ENCODE measurements around the gene RNASEH2B. TPM values are rescaled to one million over a fixed set of nuclear protein-coding genes. Genes with fewer than 3 reads are reported as not detected.

RNASEH2B gene
- total RNA-seq, 1 donor from 2014 or later, result 46.5 TPM

DNA sequence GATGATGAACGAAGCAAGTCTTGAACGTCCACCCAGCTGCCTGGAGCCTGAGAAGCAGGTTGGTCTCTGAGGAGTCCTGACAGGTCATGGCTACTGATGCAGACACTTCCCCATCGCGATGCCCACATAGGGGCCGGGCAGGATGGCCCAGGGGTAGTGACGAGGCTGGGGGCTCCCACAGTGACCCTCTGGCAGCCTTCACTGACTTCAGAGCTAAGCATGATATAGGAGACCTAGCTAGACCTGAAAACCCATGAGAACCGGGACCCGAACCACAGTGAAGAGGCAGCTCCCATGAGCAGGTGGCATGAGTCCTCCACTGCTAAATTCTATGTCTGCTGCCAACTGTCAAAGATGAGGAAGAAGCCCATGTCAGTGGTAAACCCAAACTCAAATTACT is 91.7 kb downstream of the RNASEH2B start:
- Histone ChIP-seq H3K27ac (no peak overlapping the region), H3K4me1 (peaks cover 5% of the 10 kb centered on the region), H3K36me3 (no peaks in the 10 kb centered on the region), H3K27me3 (no peaks in the 10 kb centered on the region), H3K9me3 (no peaks in the 10 kb centered on the region), H3K4me3 (no peak overlapping the region)
- DNase-seq (no peak), ATAC-seq (no peak)
- intact Hi-C loops (cut with DNase I), result no loop called here
- TF ChIP-seq, protein P1, sequence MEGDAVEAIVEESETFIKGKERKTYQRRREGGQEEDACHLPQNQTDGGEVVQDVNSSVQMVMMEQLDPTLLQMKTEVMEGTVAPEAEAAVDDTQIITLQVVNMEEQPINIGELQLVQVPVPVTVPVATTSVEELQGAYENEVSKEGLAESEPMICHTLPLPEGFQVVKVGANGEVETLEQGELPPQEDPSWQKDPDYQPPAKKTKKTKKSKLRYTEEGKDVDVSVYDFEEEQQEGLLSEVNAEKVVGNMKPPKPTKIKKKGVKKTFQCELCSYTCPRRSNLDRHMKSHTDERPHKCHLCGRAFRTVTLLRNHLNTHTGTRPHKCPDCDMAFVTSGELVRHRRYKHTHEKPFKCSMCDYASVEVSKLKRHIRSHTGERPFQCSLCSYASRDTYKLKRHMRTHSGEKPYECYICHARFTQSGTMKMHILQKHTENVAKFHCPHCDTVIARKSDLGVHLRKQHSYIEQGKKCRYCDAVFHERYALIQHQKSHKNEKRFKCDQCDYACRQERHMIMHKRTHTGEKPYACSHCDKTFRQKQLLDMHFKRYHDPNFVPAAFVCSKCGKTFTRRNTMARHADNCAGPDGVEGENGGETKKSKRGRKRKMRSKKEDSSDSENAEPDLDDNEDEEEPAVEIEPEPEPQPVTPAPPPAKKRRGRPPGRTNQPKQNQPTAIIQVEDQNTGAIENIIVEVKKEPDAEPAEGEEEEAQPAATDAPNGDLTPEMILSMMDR (IDR thresholded peaks at IDR 0.05), result no peak

DNA sequence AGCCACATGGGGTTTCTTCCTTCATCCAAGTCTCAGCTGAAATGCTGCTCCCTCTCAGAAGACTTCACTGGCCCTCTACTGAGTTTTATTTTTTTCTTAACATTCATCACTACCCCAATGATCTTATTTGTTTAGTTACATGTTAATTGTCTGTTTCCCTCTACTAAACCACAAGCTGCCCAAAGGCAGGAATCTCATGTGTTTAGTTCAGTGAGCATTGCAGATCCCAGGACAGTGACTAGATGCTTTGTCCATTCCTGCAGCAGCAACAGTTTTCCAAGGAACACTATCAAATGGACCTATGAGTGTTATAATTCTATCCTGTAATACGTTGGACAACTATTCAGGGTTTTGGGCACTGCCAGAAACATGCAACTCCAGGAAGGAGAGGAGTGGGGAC is 93.1 kb downstream of the RNASEH2B start:
- H3K4me3 ChIP-seq, result no peak overlapping the region
- no peaks in the 10 kb centered on the region for H3K36me3 ChIP-seq
- DNase-seq, result no peak
- no peaks in the 10 kb centered on the region for H3K27me3 ChIP-seq
- no peaks in the 10 kb centered on the region for H3K9me3 ChIP-seq
- intact Hi-C loops (cut with DNase I), result no loop called here
- H3K27ac ChIP-seq, result no peak overlapping the region
- TF ChIP-seq, protein P1 (IDR thresholded peaks at IDR 0.05), result no peak
- H3K4me1 ChIP-seq, result peaks cover 5% of the 10 kb centered on the region
- no peak for ATAC-seq

DNA sequence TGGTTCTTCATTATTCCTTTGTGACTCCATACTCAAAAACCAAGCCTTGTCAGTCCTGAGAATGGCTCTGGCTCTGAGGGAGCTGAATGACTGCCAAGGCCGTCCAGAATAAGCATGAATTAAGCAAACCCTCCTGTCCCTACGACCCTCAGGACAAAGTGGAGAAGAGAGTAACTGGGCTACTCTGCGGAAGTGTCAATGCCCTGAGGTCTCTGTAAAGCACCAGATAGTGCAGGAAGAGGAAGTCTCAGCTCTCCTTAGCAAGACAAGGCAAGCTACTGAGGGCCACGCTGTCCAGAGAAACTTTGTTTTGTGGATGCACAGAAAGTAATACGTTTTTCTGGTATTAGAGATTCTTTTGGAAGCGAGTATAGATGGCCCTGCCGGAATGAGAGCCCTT is 94.1 kb downstream of the RNASEH2B start:
- Histone ChIP-seq H3K9me3 (no peaks in the 10 kb centered on the region), H3K27ac (no peak overlapping the region), H3K4me1 (peaks cover 5% of the 10 kb centered on the region), H3K36me3 (no peaks in the 10 kb centered on the region), H3K4me3 (no peak overlapping the region), H3K27me3 (no peaks in the 10 kb centered on the region)
- no peak for DNase-seq
- no peak for ATAC-seq
- intact Hi-C loops (cut with DNase I), result no loop called here
- TF ChIP-seq, protein P1 (IDR thresholded peaks at IDR 0.05), result no peak

DNA sequence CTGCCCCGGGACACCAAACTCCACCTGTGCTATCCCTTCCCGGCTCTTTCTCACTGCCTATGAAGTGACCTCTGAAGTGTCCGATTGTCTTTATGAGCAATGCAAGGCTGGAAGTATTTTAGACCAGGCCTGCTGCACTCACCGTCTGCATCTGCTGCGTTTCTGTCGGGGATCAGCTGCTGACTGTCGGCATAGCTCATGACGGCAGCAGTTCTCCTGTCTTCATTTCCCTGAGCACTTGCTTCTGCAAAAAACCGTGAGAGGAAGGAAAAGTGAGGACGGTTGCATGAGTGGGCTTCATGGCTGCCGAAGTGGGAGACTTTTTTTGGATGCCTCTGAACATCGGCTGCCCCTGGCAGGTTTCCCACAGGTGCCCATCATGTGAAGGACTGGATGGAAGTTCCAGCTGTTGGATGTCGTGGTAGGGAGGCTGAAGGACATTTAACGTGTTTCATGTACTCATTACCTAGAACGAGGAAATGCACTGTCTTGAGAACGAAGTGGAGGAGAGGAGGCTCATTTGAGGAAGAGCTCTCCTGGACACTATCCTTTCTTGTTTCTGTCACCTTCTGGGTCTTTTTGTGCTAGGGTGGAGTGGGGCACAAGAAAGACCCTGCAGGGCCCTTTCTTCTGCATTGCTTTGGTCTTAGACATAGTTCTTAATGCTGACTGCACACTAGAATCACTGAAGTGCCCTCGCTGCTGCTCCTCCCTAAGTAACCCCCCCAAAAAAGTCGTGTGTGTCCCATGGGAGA is 94.7 kb downstream of the RNASEH2B start:
- no peak overlapping the region for H3K27ac ChIP-seq
- H3K27me3 ChIP-seq, result no peaks in the 10 kb centered on the region
- H3K4me1 ChIP-seq, result peaks cover 5% of the 10 kb centered on the region
- H3K4me3 ChIP-seq, result no peak overlapping the region
- DNase-seq, result no peak
- no peaks in the 10 kb centered on the region for H3K36me3 ChIP-seq
- no peaks in the 10 kb centered on the region for H3K9me3 ChIP-seq
- intact Hi-C loops (cut with DNase I), result no loop called here
- TF ChIP-seq, protein P1 (IDR thresholded peaks at IDR 0.05), result no peak
- no peak for ATAC-seq

DNA sequence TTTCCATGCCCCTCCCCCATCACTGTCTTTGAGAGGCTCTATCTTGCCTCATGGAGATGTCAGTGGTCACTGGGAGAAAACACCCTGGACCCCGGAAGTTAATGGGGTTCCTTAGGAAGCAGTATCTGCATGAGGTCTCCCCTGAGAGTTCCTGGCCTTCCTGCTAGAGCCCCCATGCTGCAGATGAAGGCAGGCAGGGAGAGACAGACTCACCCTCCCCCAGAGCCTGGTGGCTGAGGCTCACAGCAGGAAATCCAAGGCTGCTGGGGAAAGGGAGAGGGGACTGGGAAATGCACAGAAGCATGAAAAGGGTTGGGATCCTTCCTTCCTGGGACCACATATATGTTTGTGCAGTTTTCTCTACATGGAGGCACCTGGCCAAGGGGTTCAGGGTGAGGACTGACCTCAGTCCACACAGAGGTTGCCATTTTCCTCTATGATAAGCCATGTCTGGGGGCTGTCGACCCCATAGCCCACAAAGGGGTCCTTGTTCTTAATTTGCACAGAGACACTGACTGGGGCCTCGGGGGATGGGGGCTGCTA is 95.4 kb downstream of the RNASEH2B start:
- no peak for DNase-seq
- ATAC-seq, result no peak
- Histone ChIP-seq H3K9me3 (no peaks in the 10 kb centered on the region), H3K36me3 (no peaks in the 10 kb centered on the region), H3K4me3 (no peak overlapping the region), H3K27me3 (no peaks in the 10 kb centered on the region), H3K4me1 (peaks cover 5% of the 10 kb centered on the region), H3K27ac (no peak overlapping the region)
- TF ChIP-seq, protein P1 (IDR thresholded peaks at IDR 0.05), result no peak
- intact Hi-C loops (cut with DNase I), result no loop called here

Data from upper lobe of right lung (tissue), 1 donor.